Subcutaneous abdominal adipose tissue (tissue), 5 donors: ENCODE measurements around the gene CYP11A1.

ENCODE experiments used
- H3K27ac ChIP-seq: one replicate; pipeline ENCODE4 v1.7.0; 2013; ENCODE audit warnings: low read depth, mild to moderate bottlenecking, inconsistent platforms, low read length, moderate library complexity
- H3K27me3 ChIP-seq, 5 donors: one replicate each; pipeline ENCODE4 v1.7.0; 2013; ENCODE audit warnings: low read length in 5 of 5, inconsistent platforms in 1 of 5; ENCODE audit not compliant: control insufficient read depth in 5 of 5, insufficient read depth in 4 of 5
- H3K36me3 ChIP-seq, 5 donors: one replicate each; pipeline ENCODE4 v1.7.0; 2013; ENCODE audit warnings: low read length in 5 of 5; ENCODE audit not compliant: control insufficient read depth in 5 of 5, insufficient read depth in 5 of 5
- H3K4me1 ChIP-seq, 5 donors: one replicate each; pipeline ENCODE4 v1.7.0; 2013; ENCODE audit warnings: low read length in 5 of 5, mild to moderate bottlenecking in 3 of 5, moderate library complexity in 1 of 5; ENCODE audit not compliant: control insufficient read depth in 5 of 5, insufficient read depth in 5 of 5
- H3K4me3 ChIP-seq, 5 donors: one replicate each; pipeline ENCODE4 v1.7.0; 2013; ENCODE audit warnings: low read length in 5 of 5, low read depth in 1 of 5
- H3K9ac ChIP-seq, 5 donors: one replicate each; pipeline ENCODE4 v1.7.0; 2013; ENCODE audit warnings: low read length in 5 of 5, mild to moderate bottlenecking in 4 of 5, moderate library complexity in 3 of 5
- H3K9me3 ChIP-seq, 5 donors: one replicate each; pipeline ENCODE4 v1.7.0; 2013; ENCODE audit warnings: low read length in 5 of 5; ENCODE audit not compliant: control insufficient read depth in 5 of 5
- donor health status: healthy.
- donor health status: healthy.
- donor health status: healthy.
- donor health status: healthy.
- donor health status: healthy.

The CYP11A1 gene

DNA sequence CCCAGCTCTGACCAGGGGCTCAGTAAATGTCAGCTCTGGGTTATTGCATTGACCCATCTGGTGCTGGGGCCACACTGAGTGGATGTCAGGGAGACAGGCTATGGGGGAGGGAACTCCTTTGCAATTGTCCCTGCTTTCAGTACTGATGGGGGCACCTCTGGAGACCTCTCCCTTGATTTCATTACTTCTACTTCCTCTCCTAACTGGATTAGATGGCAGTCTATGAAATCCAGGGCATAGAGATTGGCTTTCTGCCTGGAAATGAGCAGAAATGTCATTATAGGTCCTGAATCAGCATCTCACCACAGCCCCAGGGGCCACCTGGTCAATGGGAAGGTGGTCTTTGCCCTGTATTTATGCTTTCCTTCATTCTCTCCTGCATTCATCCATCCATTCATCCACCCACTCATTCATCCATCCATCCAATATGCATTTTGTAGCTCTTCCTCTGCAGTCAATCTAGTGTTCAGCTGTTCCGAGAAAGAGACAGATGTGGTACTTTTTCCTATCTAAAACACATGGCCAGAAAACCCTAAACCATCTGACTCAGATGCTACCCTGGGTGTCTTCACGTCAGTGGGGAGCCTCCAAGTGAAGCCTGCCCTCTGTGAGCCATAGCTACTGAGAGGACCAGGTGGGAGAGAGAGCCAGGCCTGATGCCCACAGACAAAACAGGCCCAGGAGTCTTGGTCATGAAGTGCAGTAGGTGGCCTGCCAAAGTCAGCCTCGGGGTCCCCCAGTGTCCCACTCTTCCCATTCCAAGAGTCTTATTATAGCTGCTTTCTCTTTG is 74.2 kb downstream of the CYP11A1 start:
- Histone ChIP-seq H3K4me1 (peaks cover 0 to 6% (median 0%) of the 10 kb centered on the region in 5 donors), H3K9me3 (no peaks in the 10 kb centered on the region), H3K9ac (no peak overlapping the region), H3K36me3 (no peaks in the 10 kb centered on the region), H3K27ac (no peak overlapping the region), H3K27me3 (peaks cover 0 to 13% (median 4%) of the 10 kb centered on the region in 5 donors), H3K4me3 (no peak overlapping the region)

DNA sequence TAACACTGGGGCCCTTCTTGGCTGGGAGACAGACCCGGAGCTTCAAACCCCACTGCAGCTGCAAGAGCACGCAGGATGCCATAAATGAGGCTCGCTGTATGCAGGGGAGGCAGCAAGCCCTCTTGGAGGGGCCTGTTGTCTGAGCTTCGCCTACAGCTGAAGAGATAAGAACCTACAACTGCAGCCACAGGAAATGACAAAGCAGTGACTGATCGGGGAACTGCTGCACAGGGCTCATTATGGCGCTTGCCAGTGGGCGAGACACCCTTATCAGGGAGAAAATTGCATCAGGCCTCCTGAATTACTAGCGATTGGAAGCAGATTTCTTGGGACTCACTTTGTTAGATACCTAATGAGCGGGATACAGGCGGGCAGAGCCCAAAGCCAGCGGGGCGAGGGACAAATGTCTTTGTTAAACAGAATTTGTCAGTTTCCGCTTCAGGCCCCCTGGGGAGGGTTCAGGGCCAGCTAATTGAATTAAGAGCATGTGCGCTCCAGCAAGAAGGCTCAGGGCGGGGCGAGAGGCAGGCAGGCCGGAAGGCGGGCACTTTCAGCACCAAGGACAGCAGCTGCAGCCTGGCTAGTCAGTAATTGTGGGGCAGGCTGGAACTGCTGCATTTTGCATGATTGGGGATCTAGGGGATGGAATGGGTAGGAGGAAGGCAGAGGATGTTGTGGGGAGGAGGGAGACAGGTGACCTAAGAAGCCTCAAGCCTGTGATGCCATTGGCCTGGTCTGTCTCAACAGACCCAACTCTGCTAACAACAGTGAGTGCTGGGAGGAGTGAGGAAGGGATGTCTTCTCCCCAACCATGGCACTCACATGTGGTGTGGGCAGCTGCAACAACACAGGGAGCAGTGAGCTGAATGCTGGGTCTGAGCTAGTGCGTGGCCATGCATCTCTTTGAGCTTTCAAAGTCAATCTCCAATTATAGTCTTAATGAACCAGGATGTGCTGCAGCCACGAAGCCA is 76.1 kb downstream of the CYP11A1 start:
- Histone ChIP-seq H3K9ac (no peak overlapping the region), H3K4me3 (no peak overlapping the region), H3K4me1 (peaks cover 0 to 6% (median 0%) of the 10 kb centered on the region in 5 donors), H3K27me3 (peaks cover 0 to 7% (median 5%) of the 10 kb centered on the region in 5 donors), H3K36me3 (no peaks in the 10 kb centered on the region), H3K27ac (no peak overlapping the region), H3K9me3 (no peaks in the 10 kb centered on the region)

DNA sequence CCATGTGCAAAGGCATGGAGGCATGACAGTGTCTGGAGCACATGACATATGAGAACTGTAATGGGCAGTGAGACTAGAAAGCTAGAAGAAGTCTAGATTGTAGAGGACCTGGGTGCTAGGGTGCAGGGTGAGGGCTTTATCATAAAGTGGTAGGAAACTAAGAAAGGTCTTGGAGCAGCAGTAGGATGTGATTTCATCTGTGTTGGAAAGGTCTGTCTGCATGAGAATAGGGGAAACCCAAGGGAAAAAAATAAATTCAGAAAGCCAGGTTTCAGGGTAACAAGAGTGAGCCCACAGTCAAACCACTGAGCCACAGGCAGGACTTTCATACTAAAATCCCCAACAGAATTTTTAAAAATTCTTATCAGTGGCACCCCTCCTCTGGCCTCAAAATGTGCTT is 76.8 kb downstream of the CYP11A1 start:
- no peak overlapping the region for H3K4me3 ChIP-seq
- no peaks in the 10 kb centered on the region for H3K36me3 ChIP-seq
- no peak overlapping the region for H3K27ac ChIP-seq
- no peaks in the 10 kb centered on the region for H3K9me3 ChIP-seq
- H3K9ac ChIP-seq = no peak overlapping the region
- peaks cover 0 to 9% (median 4%) of the 10 kb centered on the region in 5 donors for H3K27me3 ChIP-seq
- H3K4me1 ChIP-seq = peaks cover 0 to 6% (median 0%) of the 10 kb centered on the region in 5 donors

DNA sequence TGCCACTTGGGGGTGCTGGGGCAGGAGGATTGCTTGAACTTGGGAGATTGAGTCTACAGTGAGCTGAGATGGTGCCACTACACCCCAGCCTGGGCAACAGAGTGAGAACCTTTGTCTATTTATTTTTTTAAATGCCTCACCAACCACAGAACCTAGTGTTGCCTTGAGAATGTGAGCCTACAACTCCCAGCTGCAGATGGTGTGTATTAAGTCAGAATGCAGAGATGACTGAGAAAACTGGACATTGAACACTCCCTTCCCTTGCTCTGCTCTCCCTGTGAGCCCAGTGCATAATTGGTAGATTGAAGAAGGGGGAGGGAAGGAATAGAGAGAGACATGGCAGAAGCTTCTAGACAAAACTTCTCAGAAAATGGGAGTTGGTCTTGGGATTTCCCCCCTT is 77.8 kb downstream of the CYP11A1 start:
- H3K27ac ChIP-seq = no peak overlapping the region
- no peak overlapping the region for H3K4me3 ChIP-seq
- peaks cover 0 to 9% (median 4%) of the 10 kb centered on the region in 5 donors for H3K27me3 ChIP-seq
- H3K9ac ChIP-seq = no peak overlapping the region
- H3K4me1 ChIP-seq = peaks cover 0 to 6% (median 0%) of the 10 kb centered on the region in 5 donors
- H3K9me3 ChIP-seq = no peaks in the 10 kb centered on the region
- H3K36me3 ChIP-seq = no peaks in the 10 kb centered on the region
